A673 (cell line): ENCODE results near the gene CCDC85B. TPM values are rescaled to one million over a fixed set of nuclear protein-coding genes. Genes with fewer than 3 reads are reported as not detected.
"Not testable (repeated sequence)": the region's sequence is repeated elsewhere in the genome, so short reads cannot be mapped to it uniquely, and the experiment has no call there.

ENCODE experiments used
- BruUV-seq: library from RNA; stranded (reverse); fragments of 400-500 nt; replicated peaks from 2 replicates; lab custom pipeline; 2021; lab: Mats Ljungman, UMichigan
- CTCF ChIA-PET: fragments of 300-600 bp; sonication (Branson Sonifier 250); formaldehyde crosslinking; loops from one replicate; lab custom pipeline; 2022; ENCODE audit warnings: antibody characterized with exemption; lab: Charles Lee
- POLR2A ChIA-PET: fragments of 300-600 bp; sonication (Branson Sonifier 250); formaldehyde crosslinking; loops from one replicate; lab custom pipeline; 2022; ENCODE audit warnings: antibody characterized with exemption; ENCODE audit not compliant: low non-redundant PET; lab: Charles Lee
- DNase-seq: peaks from one replicate; pipeline ENCODE4 v3.0.0-alpha.2; 2015; ENCODE audit warnings: low spot score
- H3K27ac ChIP-seq: fragments of 200-600 bp; sonication (generic); 2 replicates; pipeline ENCODE4 v1.5.1; 2016; ENCODE audit warnings: mixed run types, low read depth, mild to moderate bottlenecking, mixed read lengths, antibody characterized with exemption, low read length; ENCODE audit not compliant: poor library complexity, severe bottlenecking
- H3K27me3 ChIP-seq: fragments of 200-600 bp; sonication (generic); replicated peaks from 2 replicates; pipeline ENCODE4 v1.6.1; 2017; ENCODE audit warnings: mixed run types, low read depth, mild to moderate bottlenecking, mixed read lengths, antibody characterized with exemption, low read length; ENCODE audit not compliant: insufficient read depth, poor library complexity
- H3K36me3 ChIP-seq: fragments of 200-600 bp; sonication (generic); 2 replicates; pipeline ENCODE4 v1.6.1; 2016; ENCODE audit warnings: mixed run types, mild to moderate bottlenecking, mixed read lengths, antibody characterized with exemption, low read length; ENCODE audit not compliant: insufficient read depth, poor library complexity, severe bottlenecking
- H3K4me1 ChIP-seq: fragments of 200-600 bp; sonication (generic); 2 replicates; pipeline ENCODE4 v1.6.1; 2017; ENCODE audit warnings: mixed run types, mild to moderate bottlenecking, mixed read lengths, antibody characterized with exemption, low read length; ENCODE audit not compliant: insufficient read depth, poor library complexity, severe bottlenecking
- H3K4me3 ChIP-seq: fragments of 200-600 bp; sonication (generic); 2 replicates; pipeline ENCODE4 v1.5.1; 2016; ENCODE audit warnings: low read depth, mixed run types, mild to moderate bottlenecking, mixed read lengths, low read length; ENCODE audit not compliant: poor library complexity, severe bottlenecking
- H3K9me3 ChIP-seq: fragments of 200-600 bp; sonication (generic); 2 replicates; pipeline ENCODE4 v1.6.1; 2016; ENCODE audit warnings: mixed run types, low read depth, mild to moderate bottlenecking, mixed read lengths, antibody characterized with exemption, low read length; ENCODE audit not compliant: poor library complexity, severe bottlenecking
- CTCF ChIP-seq: fragments of 300-800, 200-600 bp; sonication (generic); conservative IDR thresholded peaks from 2 replicates; pipeline ENCODE4 v1.5.1; 2017; ENCODE audit warnings: low read depth, mild to moderate bottlenecking, antibody characterized with exemption, low read length, moderate library complexity, mixed read lengths
- EZH2 ChIP-seq: fragments of 200-600 bp; sonication (generic); IDR thresholded peaks from 2 replicates; pipeline ENCODE4 v1.6.1; 2017; ENCODE audit warnings: borderline replicate concordance, low read depth, mild to moderate bottlenecking, mixed read lengths, antibody characterized with exemption, low read length; ENCODE audit not compliant: poor library complexity, severe bottlenecking
- intact Hi-C: fragments of 100-400 bp; cut with micrococcal nuclease; formaldehyde crosslinking; loops from one replicate; pipeline ENCODE4 v1.10.0; 2022; ENCODE audit not compliant: unreplicated experiment
- total RNA-seq: library from RNA; stranded (reverse); gene quantifications from 2 replicates; pipeline ENCODE4 v1.2.3, GENCODE V29; 2021

CCDC85B gene
- total RNA-seq, 1 experiment from 2014 or later, result 32.3 TPM

GRCh38 chr11:65888163-65888814 lies 2.2 kb upstream of the CCDC85B start, which contains the start of gene FIBP:
Gene FIBP, minus strand, starts transcription at chr11:65888471. Its CDS starts 53 bp downstream, at chr11:65888418.
- Histone ChIP-seq H3K27me3 (no peaks in the 10 kb centered on the region), H3K4me3 (peak within 1 kb of the TSS; percentile 72), H3K27ac (peak within 1 kb of the TSS; percentile 85), H3K36me3 (peaks cover 38% of the 10 kb centered on the region), H3K4me1 (peaks cover 39% of the 10 kb centered on the region), H3K9me3 (no peaks in the 10 kb centered on the region)
- intact Hi-C loops, result loop anchor here (1.0 kb wide), 1 partner anchor 30 kb away; the partner anchor contains the start of gene CFL1
- ChIA-PET CTCF (interaction anchor here (0.5 to 2.4 kb wide), 39 partner anchors 10 to 1740 kb away, joined by 3 to 65 read pairs (median 5); partner anchors contain the start of genes DPF2, EFEMP2, FOSL1 and KAT5), POLR2A (interaction anchor here (0.5 to 0.7 kb wide), 6 partner anchors 10 to 1456 kb away, joined by 3 to 11 read pairs (median 6); no protein-coding TSS in a partner anchor)
- no TSS peak for BruUV-seq
- TF ChIP-seq EZH2 (no peak), CTCF (peak; percentile 97)
- peak; percentile 100 for DNase-seq

GRCh38 chr11:65891219-65892136 lies 1.0 kb downstream of the CCDC85B start:
- no peaks in the 10 kb centered on the region for H3K9me3 ChIP-seq
- POLR2A ChIA-PET, result interaction anchor here (2.2 kb wide), 1 partner anchor 32 kb away, joined by 6 read pairs; the partner anchor contains the start of gene MUS81
- H3K4me3 ChIP-seq, result peak overlapping the region; percentile 87
- intact Hi-C loops, result no loop called here
- H3K27ac ChIP-seq, result peak overlapping the region; percentile 88
- peaks cover 45% of the 10 kb centered on the region for H3K4me1 ChIP-seq
- peak; percentile 57 for TF ChIP-seq CTCF
- TF ChIP-seq EZH2, result no peak
- H3K27me3 ChIP-seq, result no peaks in the 10 kb centered on the region
- DNase-seq, result peak; percentile 66
- H3K36me3 ChIP-seq, result peaks cover 8% of the 10 kb centered on the region
- CTCF ChIA-PET, result interaction anchor here (0.9 to 1.9 kb wide), 4 partner anchors 7 to 160 kb away, joined by 3 to 8 read pairs (median 4); partner anchors contain the start of gene MUS81
- BruUV-seq, result TSS peak; percentile 67

GRCh38 chr11:65892137-65892540 lies 1.7 kb downstream of the CCDC85B start:
- Histone ChIP-seq H3K4me3 (peak overlapping the region; percentile 87), H3K27ac (peak overlapping the region; percentile 88), H3K4me1 (peaks cover 44% of the 10 kb centered on the region)
- intact Hi-C loops, H3K9me3 ChIP-seq, H3K27me3 ChIP-seq, DNase-seq, BruUV-seq, H3K36me3 ChIP-seq: not testable (repeated sequence)
- ChIA-PET POLR2A (interaction anchor here (0.7 kb wide), 1 partner anchor 229 kb away, joined by 3 read pairs; no protein-coding TSS in a partner anchor), CTCF (interaction anchor here (1.1 kb wide), 1 partner anchor 32 kb away, joined by 3 read pairs; no protein-coding TSS in a partner anchor)
